Smooth muscle cell (in vitro differentiated cells): ENCODE data around the gene PPM1H. TPM values are rescaled to one million over a fixed set of nuclear protein-coding genes. Genes with fewer than 3 reads are reported as not detected.

Experiments
- DNase-seq: peaks from one replicate; lab custom pipeline; 2025; ENCODE audit not compliant: unreplicated experiment; lab: John Stamatoyannopoulos, UW
- H2AFZ ChIP-seq: fragments of 200-600 bp; sonication (generic); 2 replicates; pipeline ENCODE4 v1.6.0; 2016; ENCODE audit warnings: antibody characterized with exemption, low read depth, mild to moderate bottlenecking
- H3F3A ChIP-seq: fragments of 200-600 bp; sonication (generic); 2 replicates; pipeline ENCODE4 v1.6.0; 2017; ENCODE audit warnings: antibody characterized with exemption, low read depth
- H3K27ac ChIP-seq: fragments of 200-600 bp; sonication (generic); 2 replicates; pipeline ENCODE4 v1.5.1; 2016; ENCODE audit warnings: low read depth, mild to moderate bottlenecking
- H3K27me3 ChIP-seq: fragments of 200-600 bp; sonication (generic); 2 replicates; pipeline ENCODE4 v1.6.1; 2016; ENCODE audit warnings: low read depth, mild to moderate bottlenecking
- H3K36me3 ChIP-seq: fragments of 200-600 bp; sonication (generic); 2 replicates; pipeline ENCODE4 v1.5.1; 2016; ENCODE audit warnings: low read depth
- H3K4me1 ChIP-seq: fragments of 200-600 bp; sonication (generic); 2 replicates; pipeline ENCODE4 v1.5.1; 2016; ENCODE audit warnings: low read depth
- H3K4me2 ChIP-seq: fragments of 200-600 bp; sonication (generic); 2 replicates; pipeline ENCODE4 v1.6.0; 2016; ENCODE audit warnings: mild to moderate bottlenecking
- H3K4me3 ChIP-seq: fragments of 200-600 bp; sonication (generic); 2 replicates; pipeline ENCODE4 v1.5.1; 2016; ENCODE audit warnings: mild to moderate bottlenecking
- H3K79me2 ChIP-seq: fragments of 200-600 bp; sonication (generic); 2 replicates; pipeline ENCODE4 v1.6.0; 2016; ENCODE audit warnings: low read depth, mild to moderate bottlenecking
- H3K9ac ChIP-seq: fragments of 200-600 bp; sonication (generic); 2 replicates; pipeline ENCODE4 v1.6.0; 2016; ENCODE audit warnings: low read depth
- H3K9me3 ChIP-seq: fragments of 200-600 bp; sonication (generic); replicated peaks from 2 replicates; pipeline ENCODE4 v1.5.1; 2016; ENCODE audit warnings: low read depth
- H4K20me1 ChIP-seq: fragments of 200-600 bp; sonication (generic); 2 replicates; pipeline ENCODE4 v1.6.0; 2016; ENCODE audit warnings: low read depth
- whole genome bisulfite sequencing: methylation state at CpG from one replicate; pipeline ENCODE4 v1.1.7; 2016; ENCODE audit warnings: low lambda C conversion rate; 5-methylcytosine and 5-hydroxymethylcytosine counted together
- polyA plus RNA-seq: library from polyadenylated mRNA; unstranded; fragments of >200 nt; fragmentation: Nextera tagmentation; extraction: Ambion mirVana; gene quantifications from 2 replicates; pipeline ENCODE4 v1.2.1, GENCODE V29; 2016
- total RNA-seq: library from RNA; depleted of rRNA; stranded (reverse); fragments of >200 nt; gene quantifications from 2 replicates; pipeline ENCODE4 v1.2.3, GENCODE V29; 2014
- TF ChIP-seq, protein P1 (sequence below): fragments of 200-600 bp; sonication (generic); IDR thresholded peaks from 2 replicates; pipeline ENCODE4 v1.5.1; 2017; ENCODE audit warnings: borderline replicate concordance, mild to moderate bottlenecking, antibody characterized with exemption; ENCODE audit not compliant: insufficient read depth, poor library complexity, severe bottlenecking

Gene PPM1H
- total and polyA plus RNA-seq, 2 experiments from 2014 or later, result 0.56 to 3.6 TPM

DNA sequence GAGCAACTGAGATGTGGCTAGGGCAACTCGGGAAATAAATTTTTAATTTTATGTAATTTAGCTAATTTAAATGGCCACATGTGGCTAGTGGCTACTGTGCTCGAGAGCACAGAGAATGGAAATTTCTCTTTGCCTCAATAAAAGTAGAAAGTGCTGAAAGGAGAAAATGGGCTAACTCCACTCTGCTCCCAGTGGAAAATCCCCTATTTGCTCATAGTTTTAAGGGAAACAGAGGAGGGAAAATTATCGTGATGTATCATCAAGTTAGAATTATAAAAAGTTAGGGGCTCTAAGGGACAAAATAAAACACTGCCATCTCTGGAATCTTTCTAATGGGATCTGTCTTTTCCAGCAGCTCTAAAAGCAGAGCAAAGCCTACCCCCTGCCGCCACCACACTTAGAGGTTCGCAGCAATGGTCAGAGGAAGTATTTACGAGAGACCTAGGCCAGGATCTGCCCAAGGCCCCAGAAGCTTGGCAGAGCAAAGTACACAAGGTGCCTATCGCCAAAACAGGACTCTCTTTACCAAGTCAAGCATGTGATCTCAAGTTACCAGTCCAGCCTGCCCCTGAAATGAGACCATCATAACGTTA, 220.7 kb downstream of the PPM1H start:
- Histone ChIP-seq H3F3A (no peaks in the 10 kb centered on the region), H3K36me3 (no peaks in the 10 kb centered on the region), H3K27ac (no peak overlapping the region), H3K9ac (no peak overlapping the region), H3K4me2 (no peak overlapping the region), H2AFZ (no peak overlapping the region), H3K27me3 (no peaks in the 10 kb centered on the region), H3K4me1 (peaks cover 43% of the 10 kb centered on the region), H3K79me2 (no peaks in the 10 kb centered on the region), H3K4me3 (no peak overlapping the region), H4K20me1 (no peaks in the 10 kb centered on the region), H3K9me3 (no peaks in the 10 kb centered on the region)
- no peak for DNase-seq
- TF ChIP-seq, protein P1, sequence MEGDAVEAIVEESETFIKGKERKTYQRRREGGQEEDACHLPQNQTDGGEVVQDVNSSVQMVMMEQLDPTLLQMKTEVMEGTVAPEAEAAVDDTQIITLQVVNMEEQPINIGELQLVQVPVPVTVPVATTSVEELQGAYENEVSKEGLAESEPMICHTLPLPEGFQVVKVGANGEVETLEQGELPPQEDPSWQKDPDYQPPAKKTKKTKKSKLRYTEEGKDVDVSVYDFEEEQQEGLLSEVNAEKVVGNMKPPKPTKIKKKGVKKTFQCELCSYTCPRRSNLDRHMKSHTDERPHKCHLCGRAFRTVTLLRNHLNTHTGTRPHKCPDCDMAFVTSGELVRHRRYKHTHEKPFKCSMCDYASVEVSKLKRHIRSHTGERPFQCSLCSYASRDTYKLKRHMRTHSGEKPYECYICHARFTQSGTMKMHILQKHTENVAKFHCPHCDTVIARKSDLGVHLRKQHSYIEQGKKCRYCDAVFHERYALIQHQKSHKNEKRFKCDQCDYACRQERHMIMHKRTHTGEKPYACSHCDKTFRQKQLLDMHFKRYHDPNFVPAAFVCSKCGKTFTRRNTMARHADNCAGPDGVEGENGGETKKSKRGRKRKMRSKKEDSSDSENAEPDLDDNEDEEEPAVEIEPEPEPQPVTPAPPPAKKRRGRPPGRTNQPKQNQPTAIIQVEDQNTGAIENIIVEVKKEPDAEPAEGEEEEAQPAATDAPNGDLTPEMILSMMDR, result no peak
- WGBS, result 65% methylated on average over 8 of the region's 8 CpGs

DNA sequence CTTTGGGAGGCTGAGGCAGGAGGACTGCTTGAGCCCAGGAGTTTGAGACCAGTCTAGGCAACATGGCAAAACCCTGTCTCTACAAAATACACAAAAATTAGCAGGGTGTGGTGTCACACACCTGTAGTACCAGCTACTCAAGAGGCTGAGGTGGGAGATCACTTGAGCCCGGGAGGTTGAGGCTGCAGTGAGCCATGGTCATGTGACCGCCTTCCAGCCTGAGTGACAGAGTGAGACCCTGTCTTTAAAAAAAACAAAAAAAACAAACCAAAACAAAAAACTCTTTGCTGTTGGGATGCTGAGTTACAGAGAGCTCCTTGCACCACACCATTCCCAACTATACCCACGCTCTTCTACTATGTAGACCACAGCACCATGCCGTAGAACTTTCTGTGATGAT, 221.2 kb downstream of the PPM1H start:
- no peak overlapping the region for H2AFZ ChIP-seq
- H3K27me3 ChIP-seq, result no peaks in the 10 kb centered on the region
- H3F3A ChIP-seq, result no peaks in the 10 kb centered on the region
- peaks cover 43% of the 10 kb centered on the region for H3K4me1 ChIP-seq
- no peaks in the 10 kb centered on the region for H3K9me3 ChIP-seq
- 99% methylated on average over 4 of the region's 4 CpGs for WGBS
- H3K79me2 ChIP-seq, result no peaks in the 10 kb centered on the region
- H3K4me2 ChIP-seq, result no peak overlapping the region
- TF ChIP-seq, protein P1, result no peak
- H3K9ac ChIP-seq, result no peak overlapping the region
- H3K36me3 ChIP-seq, result no peaks in the 10 kb centered on the region
- DNase-seq, result no peak
- no peak overlapping the region for H3K4me3 ChIP-seq
- H4K20me1 ChIP-seq, result no peaks in the 10 kb centered on the region
- H3K27ac ChIP-seq, result no peak overlapping the region

DNA sequence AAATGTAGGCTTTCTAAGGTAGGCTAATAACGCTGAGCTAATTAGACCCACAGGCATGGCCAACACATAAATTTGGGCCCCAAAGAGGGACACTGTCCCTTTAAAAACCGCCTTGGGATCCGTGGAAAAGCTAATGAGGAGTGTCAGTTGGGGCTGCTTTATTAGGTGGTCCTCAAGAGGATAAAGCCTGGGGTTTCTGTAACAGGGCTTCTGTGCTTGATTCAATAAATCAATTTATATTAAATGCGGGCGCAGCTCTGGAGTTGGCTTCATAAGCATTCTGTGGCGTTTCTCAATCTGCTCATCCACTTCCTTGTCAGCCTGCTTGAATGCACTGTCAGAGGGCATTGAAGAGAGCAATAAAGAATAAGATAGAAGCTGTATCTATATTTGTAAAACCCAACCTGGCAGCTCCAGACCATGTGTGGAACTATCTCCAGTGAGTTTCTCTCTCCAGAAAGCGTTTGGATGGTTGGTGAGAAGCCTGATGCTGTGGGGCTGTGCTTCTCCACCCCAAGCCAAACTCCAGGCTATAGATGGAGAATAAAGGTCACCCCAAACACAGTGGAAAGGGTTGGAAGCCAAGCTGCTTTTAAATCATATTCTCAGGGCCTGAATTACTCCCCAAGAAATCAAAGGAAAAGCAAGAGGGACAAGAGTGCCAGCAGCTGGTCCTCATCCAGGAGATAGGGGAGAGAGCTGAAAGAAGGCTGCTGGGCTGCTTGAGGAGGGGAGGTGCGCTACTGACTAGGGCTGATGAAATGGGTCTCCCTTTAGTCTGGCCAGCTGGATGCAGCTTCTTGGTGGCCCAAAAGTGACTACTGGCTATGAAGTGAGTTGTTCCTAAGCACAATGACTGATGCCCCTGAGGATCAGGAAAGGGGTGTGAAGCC, 222.0 kb downstream of the PPM1H start:
- H3K4me2 ChIP-seq, result no peak overlapping the region
- H3K4me3 ChIP-seq, result no peak overlapping the region
- no peak overlapping the region for H3K9ac ChIP-seq
- no peaks in the 10 kb centered on the region for H4K20me1 ChIP-seq
- no peak for DNase-seq
- H3K79me2 ChIP-seq, result no peaks in the 10 kb centered on the region
- no peaks in the 10 kb centered on the region for H3K9me3 ChIP-seq
- H3K4me1 ChIP-seq, result peaks cover 46% of the 10 kb centered on the region
- no peaks in the 10 kb centered on the region for H3K27me3 ChIP-seq
- WGBS, result 74% methylated on average over 8 of the region's 8 CpGs
- no peak overlapping the region for H3K27ac ChIP-seq
- TF ChIP-seq, protein P1, result no peak
- no peak overlapping the region for H2AFZ ChIP-seq
- H3F3A ChIP-seq, result no peaks in the 10 kb centered on the region
- no peaks in the 10 kb centered on the region for H3K36me3 ChIP-seq
